Activated CD4-positive, alpha-beta memory T cell treated with anti-CD3 and anti-CD28 coated beads for 36 hours (primary cell): ENCODE data around the gene BCAR1. TPM values are rescaled to one million over a fixed set of nuclear protein-coding genes. Genes with fewer than 3 reads are reported as not detected.
"Not testable (repeated sequence)": the region's sequence is repeated elsewhere in the genome, so short reads cannot be mapped to it uniquely, and the experiment has no call there.

Experiments used
- CTCF ChIA-PET: fragments of 350-600 bp; sonication (Branson Sonifier 250); formaldehyde crosslinking; loops from one replicate; lab custom pipeline; 2021; ENCODE audit warnings: antibody characterized with exemption, inconsistent platforms; lab: Charles Lee
- POLR2A ChIA-PET: fragments of 350-600 bp; sonication (Branson Sonifier 250); formaldehyde crosslinking; loops from one replicate; lab custom pipeline; 2021; ENCODE audit warnings: antibody characterized with exemption; lab: Charles Lee
- DNase-seq: peaks from one replicate; pipeline ENCODE4 v3.0.0-alpha.2; 2020
- H3K27ac Mint-ChIP-seq: one replicate; pipeline ENCODE4 v1.8.0; 2021; ENCODE audit warnings: mixed read lengths
- H3K27me3 Mint-ChIP-seq: one replicate; pipeline ENCODE4 v1.8.0; 2021; ENCODE audit warnings: mixed read lengths
- H3K36me3 Mint-ChIP-seq: one replicate; pipeline ENCODE4 v1.8.0; 2021; ENCODE audit warnings: mixed read lengths
- H3K4me1 Mint-ChIP-seq: one replicate; pipeline ENCODE4 v1.8.0; 2021; ENCODE audit warnings: low read depth, mixed read lengths
- H3K4me3 Mint-ChIP-seq: one replicate; pipeline ENCODE4 v1.8.0; 2021; ENCODE audit warnings: mild to moderate bottlenecking, mixed read lengths
- H3K9me3 Mint-ChIP-seq: one replicate; pipeline ENCODE4 v1.8.0; 2021; ENCODE audit warnings: mixed read lengths
- intact Hi-C: fragments of 100-400 bp; cut with micrococcal nuclease; formaldehyde crosslinking; loops from one replicate; pipeline ENCODE4 v1.15.1; 2023
- total RNA-seq, 2 experiments: library from RNA; stranded (reverse); gene quantifications; one replicate each; pipeline ENCODE4 v1.2.3, GENCODE V29; 2021

Gene BCAR1
- total RNA-seq, 2 experiments from 2014 or later = 0.78 to 1.1 TPM

GRCh38 chr16:75240633-75241032, 10.8 kb downstream of the BCAR1 start:
- DNase-seq, H3K9me3 Mint-ChIP-seq, H3K4me3 Mint-ChIP-seq, H3K4me1 Mint-ChIP-seq, H3K27ac Mint-ChIP-seq, H3K27me3 Mint-ChIP-seq, POLR2A ChIA-PET, intact Hi-C loops, H3K36me3 Mint-ChIP-seq, CTCF ChIA-PET: not testable (repeated sequence)

- no peaks in the 10 kb centered on the region for H3K4me1 Mint-ChIP-seq
- H3K36me3 Mint-ChIP-seq = no peaks in the 10 kb centered on the region
- H3K9me3 Mint-ChIP-seq = no peaks in the 10 kb centered on the region
- no peak overlapping the region for H3K4me3 Mint-ChIP-seq
- ChIA-PET CTCF (interaction anchor here (0.9 kb wide), 1 partner anchor 146 kb away, joined by 4 read pairs; no protein-coding TSS in a partner anchor), POLR2A (no interaction called here)
- H3K27ac Mint-ChIP-seq = no peak overlapping the region
- intact Hi-C loops = loop anchor here (10.0 kb wide), 2 partner anchors 225 to 525 kb away; partner anchors contain the start of gene TMEM170A
- H3K27me3 Mint-ChIP-seq = no peaks in the 10 kb centered on the region
- no peak for DNase-seq
Observed at GRCh38 chr16:75239542-75240122, 11.8 kb downstream of the BCAR1 start.

GRCh38 chr16:75238853-75239541, 12.4 kb downstream of the BCAR1 start:
- Mint-ChIP-seq H3K4me1 (no peaks in the 10 kb centered on the region), H3K4me3 (no peak overlapping the region), H3K27me3 (no peaks in the 10 kb centered on the region), H3K36me3 (no peaks in the 10 kb centered on the region), H3K9me3 (no peaks in the 10 kb centered on the region), H3K27ac (no peak overlapping the region)
- no peak for DNase-seq
- CTCF ChIA-PET = interaction anchor here (0.9 kb wide), 1 partner anchor 146 kb away, joined by 4 read pairs; no protein-coding TSS in a partner anchor
- intact Hi-C loops = loop anchor here (10.0 kb wide), 2 partner anchors 226 to 526 kb away; partner anchors contain the start of gene TMEM170A
- POLR2A ChIA-PET = no interaction called here

- intact Hi-C loops = loop anchor here (10.0 kb wide), 2 partner anchors 227 to 527 kb away; partner anchors contain the start of gene TMEM170A
- Mint-ChIP-seq H3K9me3 (no peaks in the 10 kb centered on the region), H3K4me3 (no peak overlapping the region), H3K27me3 (no peaks in the 10 kb centered on the region), H3K36me3 (no peaks in the 10 kb centered on the region), H3K27ac (no peak overlapping the region), H3K4me1 (peaks cover 2% of the 10 kb centered on the region)
- POLR2A ChIA-PET = no interaction called here
- no peak for DNase-seq
- CTCF ChIA-PET = interaction anchor here (0.9 kb wide), 1 partner anchor 147 kb away, joined by 4 read pairs; no protein-coding TSS in a partner anchor
Observed at GRCh38 chr16:75238132-75238852, 13.1 kb downstream of the BCAR1 start.

- no peak for DNase-seq
- ChIA-PET CTCF (no interaction called here), POLR2A (no interaction called here)
- no peaks in the 10 kb centered on the region for H3K36me3 Mint-ChIP-seq
- no peak overlapping the region for H3K4me3 Mint-ChIP-seq
- no peaks in the 10 kb centered on the region for H3K9me3 Mint-ChIP-seq
- intact Hi-C loops = loop anchor here (10.0 kb wide), 2 partner anchors 227 to 527 kb away; partner anchors contain the start of gene TMEM170A
- no peak overlapping the region for H3K27ac Mint-ChIP-seq
- H3K4me1 Mint-ChIP-seq = peaks cover 2% of the 10 kb centered on the region
- H3K27me3 Mint-ChIP-seq = no peaks in the 10 kb centered on the region
Observed at GRCh38 chr16:75237398-75238131, 13.9 kb downstream of the BCAR1 start.

- H3K9me3 Mint-ChIP-seq = no peaks in the 10 kb centered on the region
- H3K36me3 Mint-ChIP-seq = no peaks in the 10 kb centered on the region
- ChIA-PET CTCF (interaction anchor here (1.0 to 6.9 kb wide), 2 partner anchors 9 to 145 kb away, joined by 3 to 184 read pairs; no protein-coding TSS in a partner anchor), POLR2A (interaction anchor here (0.6 kb wide), 1 partner anchor 144 kb away, joined by 3 read pairs; no protein-coding TSS in a partner anchor)
- DNase-seq = no peak
- intact Hi-C loops = loop anchor here (10.0 kb wide), 2 partner anchors 228 to 528 kb away; partner anchors contain the start of gene TMEM170A
- H3K27me3 Mint-ChIP-seq = no peaks in the 10 kb centered on the region
- no peak overlapping the region for H3K27ac Mint-ChIP-seq
- H3K4me3 Mint-ChIP-seq = no peak overlapping the region
- H3K4me1 Mint-ChIP-seq = peaks cover 2% of the 10 kb centered on the region
Observed at GRCh38 chr16:75236736-75237397, 14.6 kb downstream of the BCAR1 start.

GRCh38 chr16:75236232-75236631, 15.2 kb downstream of the BCAR1 start:
- H3K4me3 Mint-ChIP-seq = no peak overlapping the region
- H3K27ac Mint-ChIP-seq = no peak overlapping the region
- DNase-seq = peak; percentile 41
- intact Hi-C loops = loop anchor here (10.0 kb wide), 2 partner anchors 229 to 529 kb away; partner anchors contain the start of gene TMEM170A
- ChIA-PET POLR2A (interaction anchor here (0.6 kb wide), 1 partner anchor 144 kb away, joined by 3 read pairs; no protein-coding TSS in a partner anchor), CTCF (interaction anchor here (1.0 to 6.9 kb wide), 2 partner anchors 8 to 146 kb away, joined by 3 to 184 read pairs; no protein-coding TSS in a partner anchor)
- no peaks in the 10 kb centered on the region for H3K9me3 Mint-ChIP-seq
- no peaks in the 10 kb centered on the region for H3K36me3 Mint-ChIP-seq
- peaks cover 2% of the 10 kb centered on the region for H3K4me1 Mint-ChIP-seq
- H3K27me3 Mint-ChIP-seq = no peaks in the 10 kb centered on the region

- Mint-ChIP-seq H3K27me3 (no peaks in the 10 kb centered on the region), H3K9me3 (no peaks in the 10 kb centered on the region), H3K36me3 (no peaks in the 10 kb centered on the region), H3K27ac (no peak overlapping the region), H3K4me1 (peaks cover 2% of the 10 kb centered on the region), H3K4me3 (no peak overlapping the region)
- POLR2A ChIA-PET = no interaction called here
- CTCF ChIA-PET = interaction anchor here (1.0 to 6.9 kb wide), 4 partner anchors 8 to 167 kb away, joined by 3 to 184 read pairs (median 44); no protein-coding TSS in a partner anchor
- intact Hi-C loops = loop anchor here (10.0 kb wide), 2 partner anchors 229 to 529 kb away; partner anchors contain the start of gene TMEM170A
- DNase-seq = no peak
Observed at GRCh38 chr16:75235721-75236193, 15.7 kb downstream of the BCAR1 start.

- peaks cover 2% of the 10 kb centered on the region for H3K4me1 Mint-ChIP-seq
- ChIA-PET POLR2A (no interaction called here), CTCF (interaction anchor here (0.6 to 6.9 kb wide), 20 partner anchors 12 to 531 kb away, joined by 3 to 184 read pairs (median 6); partner anchors contain the start of genes CTRB1 and ZNRF1)
- H3K27ac Mint-ChIP-seq = no peak overlapping the region
- intact Hi-C loops = loop anchor here (1.0 to 10.0 kb wide), 4 partner anchors 36 to 530 kb away; partner anchors contain the start of gene TMEM170A
- H3K36me3 Mint-ChIP-seq = no peaks in the 10 kb centered on the region
- H3K4me3 Mint-ChIP-seq = no peak overlapping the region
- no peak for DNase-seq
- H3K27me3 Mint-ChIP-seq = no peaks in the 10 kb centered on the region
- H3K9me3 Mint-ChIP-seq = no peaks in the 10 kb centered on the region
Observed at GRCh38 chr16:75234856-75235696, 16.3 kb downstream of the BCAR1 start.

- Mint-ChIP-seq H3K27ac (no peak overlapping the region), H3K4me3 (no peak overlapping the region), H3K9me3 (no peaks in the 10 kb centered on the region), H3K27me3 (no peaks in the 10 kb centered on the region), H3K4me1 (peaks cover 2% of the 10 kb centered on the region), H3K36me3 (no peaks in the 10 kb centered on the region)
- no peak for DNase-seq
- intact Hi-C loops = loop anchor here (1.0 to 10.0 kb wide), 3 partner anchors 170 to 531 kb away; partner anchors contain the start of gene TMEM170A
- ChIA-PET CTCF (interaction anchor here (0.5 to 6.9 kb wide), 44 partner anchors 13 to 542 kb away, joined by 3 to 184 read pairs (median 4); partner anchors contain the start of genes CTRB1, WDR59 and ZNRF1), POLR2A (no interaction called here)
Observed at GRCh38 chr16:75233611-75233938, 17.8 kb downstream of the BCAR1 start.
